ENCODE data around the gene MACROH2A2. TPM values are rescaled to one million over a fixed set of nuclear protein-coding genes. Genes with fewer than 3 reads are reported as not detected.
A peak's percentile ranks its signal among the peaks of the same experiment; 100 is the strongest.

MACROH2A2 gene
- total and polyA plus RNA-seq, 2 of the 8 experiments (the other 6 are each of a cell fraction or from before 2014, with no cell fraction given), result 7.9 to 9.3 TPM

- TF ChIP-seq KDM1A (IDR thresholded peaks at IDR 0.05; ENCODE audit: borderline replicate concordance, low read length) (no peak), HDAC6 (IDR thresholded peaks at IDR 0.05; ENCODE audit: low read depth, low read length) (no peak), CREB1 (IDR thresholded peaks at IDR 0.05) (peak; percentile 82), ASH2L (IDR thresholded peaks at IDR 0.05; ENCODE audit: low read length) (peak; percentile 20), FOSL1 (IDR thresholded peaks at IDR 0.05; ENCODE audit: insufficient read depth, low read depth, low read length) (no peak), BCL11A (IDR thresholded peaks at IDR 0.05; ENCODE audit: low read depth in 2 of 2, low read length in 2 of 2) (no peak), SIX5 (IDR thresholded peaks at IDR 0.05; ENCODE audit: low read depth, low read length) (no peak), SP4 (IDR thresholded peaks at IDR 0.05; ENCODE audit: low read length) (0 out of 2 replicates have a peak, but pooled peaks have one; percentile 78), SP2 (IDR thresholded peaks at IDR 0.05; ENCODE audit: low read length) (peak; percentile 9; the same call in 1 of the 2 replicates), TAF1 (IDR thresholded peaks at IDR 0.05; ENCODE audit: low read depth, low read length) (peak; percentile 96), CBX8 (IDR thresholded peaks at IDR 0.05; ENCODE audit: borderline replicate concordance, low read depth, low read length) (no peak), SP1 (IDR thresholded peaks at IDR 0.05; ENCODE audit: low read depth, low read length) (peak; percentile 79), EP300 (IDR thresholded peaks at IDR 0.05; ENCODE audit: borderline replicate concordance in 1 of 2, low read depth in 2 of 2, low read length in 2 of 2) (no peak), ZNF274 (IDR thresholded peaks at IDR 0.05; ENCODE audit: borderline replicate concordance, extremely low read depth, low read length) (no peak), TCF12 (IDR thresholded peaks at IDR 0.05; ENCODE audit: low read depth, low read length) (no peak), POLR2A (IDR thresholded peaks at IDR 0.05; ENCODE audit: control extremely low read depth in 1 of 2, low read depth in 2 of 2, low read length in 2 of 2) (peak; percentile 64 to 87), SUZ12 (IDR thresholded peaks at IDR 0.05; ENCODE audit: low read length) (no peak), RNF2 (IDR thresholded peaks at IDR 0.05; ENCODE audit: borderline replicate concordance, low read depth, low read length, missing control alignments, poor library complexity, severe bottlenecking) (no peak), PHF8 (conservative IDR thresholded peaks at IDR 0.05; ENCODE audit: low read depth, low read length) (peak; percentile 86), TEAD4 (IDR thresholded peaks at IDR 0.05; ENCODE audit: low read depth, low read length) (peak; percentile 67), CTBP2 (IDR thresholded peaks at IDR 0.05; ENCODE audit: borderline replicate concordance, insufficient read depth, insufficient read length, low read length) (no peak), EGR1 (IDR thresholded peaks at IDR 0.05; ENCODE audit: borderline replicate concordance, low read depth, low read length) (no peak)
- TF ChIP-seq, protein P1, sequence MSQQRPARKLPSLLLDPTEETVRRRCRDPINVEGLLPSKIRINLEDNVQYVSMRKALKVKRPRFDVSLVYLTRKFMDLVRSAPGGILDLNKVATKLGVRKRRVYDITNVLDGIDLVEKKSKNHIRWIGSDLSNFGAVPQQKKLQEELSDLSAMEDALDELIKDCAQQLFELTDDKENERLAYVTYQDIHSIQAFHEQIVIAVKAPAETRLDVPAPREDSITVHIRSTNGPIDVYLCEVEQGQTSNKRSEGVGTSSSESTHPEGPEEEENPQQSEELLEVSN (IDR thresholded peaks at IDR 0.05), result no peak; the same call in 1 of the 2 replicates
- TF ChIP-seq, protein P2, sequence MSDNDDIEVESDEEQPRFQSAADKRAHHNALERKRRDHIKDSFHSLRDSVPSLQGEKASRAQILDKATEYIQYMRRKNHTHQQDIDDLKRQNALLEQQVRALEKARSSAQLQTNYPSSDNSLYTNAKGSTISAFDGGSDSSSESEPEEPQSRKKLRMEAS (IDR thresholded peaks at IDR 0.05), result peak; percentile 8
Measured at GRCh38 chr10:70146489-70147258, 94.0 kb downstream of the MACROH2A2 start, which contains the start of gene TYSND1 (continued).
